B cell (primary cell): Measurements from ENCODE around the gene KIAA1217. TPM values are rescaled to one million over a fixed set of nuclear protein-coding genes. Genes with fewer than 3 reads are reported as not detected.

Experiments used
- ATAC-seq: fragments of 200-7000 bp; cut with Tn5 transposase; one replicate; pipeline ENCODE4 v1.10.0; 2021; ENCODE audit warnings: low read depth, mild to moderate bottlenecking, moderate number of reproducible peaks, moderate library complexity
- CTCF ChIA-PET: fragments of 350-600 bp; sonication (Branson Sonifier 250); formaldehyde crosslinking; loops from one replicate; lab custom pipeline; 2021; ENCODE audit warnings: antibody characterized with exemption, inconsistent platforms; lab: Charles Lee
- POLR2A ChIA-PET: fragments of 350-600 bp; sonication (Branson Sonifier 250); formaldehyde crosslinking; loops from one replicate; lab custom pipeline; 2021; ENCODE audit warnings: antibody characterized with exemption; lab: Charles Lee
- DNase-seq: peaks from one replicate; pipeline ENCODE4 v3.0.0; 2013
- H2AFZ ChIP-seq: 2 replicates; pipeline ENCODE4 v1.6.1; 2012; ENCODE audit warnings: mild to moderate bottlenecking, low read depth, low read length; ENCODE audit not compliant: insufficient read depth, poor library complexity, severe bottlenecking
- H3K27ac ChIP-seq, 2 donors: 1 replicate in 1 of 2; 2 replicates in 1 of 2; pipeline ENCODE4 v1.5.1; 2012 to 2013; ENCODE audit warnings: low read length in 2 of 2, mild to moderate bottlenecking in 2 of 2, moderate library complexity in 1 of 2
- H3K27me3 ChIP-seq, 4 experiments: fragments of 200-600 bp in 1 of 4; sonication (generic) in 1 of 4; replicated peaks in 1 of 4; 1 replicate in 2 of 4; 2 replicates in 2 of 4; pipeline versions ENCODE4 v1.6.1 to v1.7.0; 2013 to 2016; ENCODE audit warnings: low read length in 3 of 4, mild to moderate bottlenecking in 2 of 4, mixed read lengths in 1 of 4, moderate library complexity in 1 of 4; ENCODE audit not compliant: insufficient read depth in 4 of 4, control insufficient read depth in 3 of 4; ENCODE audit errors: control extremely low read depth in 1 of 4
- H3K36me3 ChIP-seq, 2 experiments: replicated peaks in 1 of 2; 1 replicate in 1 of 2; 2 replicates in 1 of 2; pipeline versions ENCODE4 v1.6.1 to v1.7.1; 2013; ENCODE audit warnings: low read length in 1 of 2; ENCODE audit not compliant: insufficient read depth in 2 of 2, control insufficient read depth in 1 of 2; ENCODE audit errors: control extremely low read depth in 1 of 2, extremely low read depth in 1 of 2
- H3K4me1 ChIP-seq, 2 donors: fragments of 200-600 bp in 1 of 2; sonication (generic) in 1 of 2; 1 replicate in 1 of 2; 2 replicates in 1 of 2; pipeline versions ENCODE4 v1.5.1 to v1.6.1; 2013 to 2017; ENCODE audit warnings: low read length in 2 of 2; ENCODE audit not compliant: control insufficient read depth in 2 of 2, insufficient read depth in 2 of 2
- H3K4me2 ChIP-seq: replicated peaks from 2 replicates; pipeline ENCODE3; 2012; ENCODE audit warnings: mild to moderate bottlenecking, low read depth, low read length; ENCODE audit not compliant: poor library complexity, severe bottlenecking
- H3K4me3 ChIP-seq, 5 experiments: fragments of 200-600 bp in 1 of 5; sonication (generic) in 1 of 5; 1 replicate in 3 of 5; 2 replicates in 2 of 5; pipeline versions ENCODE4 v1.5.1 to v1.7.0; 2011 to 2016; ENCODE audit warnings: low read length in 4 of 5, mild to moderate bottlenecking in 4 of 5, low read depth in 2 of 5, control low read depth in 1 of 5, moderate library complexity in 1 of 5; ENCODE audit not compliant: insufficient read depth in 1 of 5; ENCODE audit errors: control extremely low read depth in 1 of 5, extremely low read depth in 1 of 5
- H3K79me2 ChIP-seq: fragments of 200-600 bp; sonication (generic); one replicate; pipeline ENCODE4 v1.6.0; 2016; ENCODE audit warnings: low read length; ENCODE audit not compliant: control insufficient read depth, insufficient read depth
- H3K9ac ChIP-seq: fragments of 200-600 bp; sonication (generic); 2 replicates; pipeline ENCODE4 v1.6.1; 2017; ENCODE audit warnings: mild to moderate bottlenecking, low read length, moderate library complexity
- H3K9me3 ChIP-seq, 3 donors: one replicate each; pipeline versions ENCODE4 v1.6.1 to v1.7.1; 2013; ENCODE audit warnings: low read length in 2 of 3; ENCODE audit not compliant: control insufficient read depth in 2 of 3, insufficient read depth in 1 of 3; ENCODE audit errors: control extremely low read depth in 1 of 3
- H4K20me1 ChIP-seq: 2 replicates; pipeline ENCODE4 v1.6.0; 2012; ENCODE audit warnings: mild to moderate bottlenecking, low read length; ENCODE audit not compliant: insufficient read depth, control insufficient read depth, poor library complexity, severe bottlenecking
- H3K27ac Mint-ChIP-seq: one replicate; pipeline ENCODE4 v1.8.0; 2021; ENCODE audit warnings: mixed read lengths
- H3K27me3 Mint-ChIP-seq: one replicate; pipeline ENCODE4 v1.8.0; 2021; ENCODE audit warnings: mixed read lengths
- H3K4me1 Mint-ChIP-seq: one replicate; pipeline ENCODE4 v1.8.0; 2021; ENCODE audit warnings: mixed read lengths
- H3K4me3 Mint-ChIP-seq: one replicate; pipeline ENCODE4 v1.8.0; 2021; ENCODE audit warnings: mixed read lengths
- H3K9me3 Mint-ChIP-seq: one replicate; pipeline ENCODE4 v1.8.0; 2022; ENCODE audit warnings: mixed read lengths; ENCODE audit not compliant: insufficient read depth
- EZH2 ChIP-seq: IDR thresholded peaks from 2 replicates; pipeline ENCODE4 v1.6.1; 2012; ENCODE audit warnings: borderline replicate concordance, low read depth, mild to moderate bottlenecking, moderate library complexity, low read length; ENCODE audit not compliant: insufficient read depth, poor library complexity, severe bottlenecking
- WGBS: methylation state at CpG from one replicate; pipeline ENCODE4 v1.1.5; 2013; ENCODE audit warnings: missing lambda C conversion rate; ENCODE audit not compliant: insufficient coverage; 5-methylcytosine and 5-hydroxymethylcytosine counted together
- intact Hi-C: fragments of 100-400 bp; cut with micrococcal nuclease; formaldehyde crosslinking; loops from one replicate; pipeline ENCODE4 v1.10.0; 2022
- polyA plus RNA-seq: library from polyadenylated mRNA; depleted of rRNA; stranded (reverse); fragments of >200 nt; gene quantifications from 2 replicates; pipeline ENCODE4 v1.2.3, GENCODE V29; 2012
- total RNA-seq, 2 donors: library from RNA; stranded (reverse); fragments of 120-200 nt in 1 of 2; gene quantifications; 1 replicate in 1 of 2; 2 replicates in 1 of 2; pipeline versions ENCODE4 v1.2.3 to v1.2.4, GENCODE V29; 2013 to 2022
- TF ChIP-seq, protein P1 (sequence below): fragments of 200-600 bp; IDR thresholded peaks from one replicate; pipeline ENCODE4 v1.8.0; 2022; ENCODE audit warnings: antibody characterized with exemption, mild to moderate bottlenecking

KIAA1217 gene
- total and polyA plus RNA-seq, 2 donors (not counting 1 experiment from before 2014, with no cell fraction given): 0.67 TPM; not detected in 1

DNA sequence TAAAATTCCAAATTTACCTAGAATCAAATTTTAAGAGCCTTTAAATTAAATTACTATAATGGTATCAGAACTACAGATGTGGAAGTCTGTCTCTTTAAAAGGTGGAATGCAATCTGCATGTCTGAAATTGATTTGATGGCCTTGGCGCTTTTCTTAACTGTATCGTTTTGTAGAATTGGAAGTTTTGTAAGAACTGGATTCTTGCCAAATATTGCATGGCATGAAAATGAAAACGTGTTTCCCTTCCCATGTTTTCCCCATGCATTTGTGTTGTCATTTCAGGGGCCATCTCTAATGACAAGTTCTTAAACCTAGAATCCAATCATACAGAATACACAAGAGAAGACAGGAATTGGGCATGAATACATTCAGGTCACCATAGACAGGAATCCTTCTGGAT, 162.5 kb downstream of the KIAA1217 start:
- TF ChIP-seq, protein P1, sequence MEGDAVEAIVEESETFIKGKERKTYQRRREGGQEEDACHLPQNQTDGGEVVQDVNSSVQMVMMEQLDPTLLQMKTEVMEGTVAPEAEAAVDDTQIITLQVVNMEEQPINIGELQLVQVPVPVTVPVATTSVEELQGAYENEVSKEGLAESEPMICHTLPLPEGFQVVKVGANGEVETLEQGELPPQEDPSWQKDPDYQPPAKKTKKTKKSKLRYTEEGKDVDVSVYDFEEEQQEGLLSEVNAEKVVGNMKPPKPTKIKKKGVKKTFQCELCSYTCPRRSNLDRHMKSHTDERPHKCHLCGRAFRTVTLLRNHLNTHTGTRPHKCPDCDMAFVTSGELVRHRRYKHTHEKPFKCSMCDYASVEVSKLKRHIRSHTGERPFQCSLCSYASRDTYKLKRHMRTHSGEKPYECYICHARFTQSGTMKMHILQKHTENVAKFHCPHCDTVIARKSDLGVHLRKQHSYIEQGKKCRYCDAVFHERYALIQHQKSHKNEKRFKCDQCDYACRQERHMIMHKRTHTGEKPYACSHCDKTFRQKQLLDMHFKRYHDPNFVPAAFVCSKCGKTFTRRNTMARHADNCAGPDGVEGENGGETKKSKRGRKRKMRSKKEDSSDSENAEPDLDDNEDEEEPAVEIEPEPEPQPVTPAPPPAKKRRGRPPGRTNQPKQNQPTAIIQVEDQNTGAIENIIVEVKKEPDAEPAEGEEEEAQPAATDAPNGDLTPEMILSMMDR: no peak
- TF ChIP-seq EZH2: no peak
- Mint-ChIP-seq H3K27ac (no peak overlapping the region), H3K4me1 (no peaks in the 10 kb centered on the region), H3K27me3 (no peaks in the 10 kb centered on the region), H3K9me3 (no peaks in the 10 kb centered on the region), H3K4me3 (no peak overlapping the region)
- ChIA-PET CTCF (no interaction called here), POLR2A (no interaction called here)
- Histone ChIP-seq H3K27me3 (no peaks in the 10 kb centered on the region), H3K4me2 (no peak overlapping the region), H3K4me1 (no peaks in the 10 kb centered on the region), H3K27ac (no peak overlapping the region), H3K4me3 (no peak overlapping the region), H3K9me3 (no peaks in the 10 kb centered on the region), H3K36me3 (no peaks in the 10 kb centered on the region), H2AFZ (no peak overlapping the region), H3K79me2 (no peaks in the 10 kb centered on the region), H4K20me1 (no peaks in the 10 kb centered on the region), H3K9ac (no peak overlapping the region)
- WGBS: 100% methylated on average over 2 of the region's 3 CpGs
- no peak for DNase-seq
- no peak for ATAC-seq
- intact Hi-C loops: no loop called here

DNA sequence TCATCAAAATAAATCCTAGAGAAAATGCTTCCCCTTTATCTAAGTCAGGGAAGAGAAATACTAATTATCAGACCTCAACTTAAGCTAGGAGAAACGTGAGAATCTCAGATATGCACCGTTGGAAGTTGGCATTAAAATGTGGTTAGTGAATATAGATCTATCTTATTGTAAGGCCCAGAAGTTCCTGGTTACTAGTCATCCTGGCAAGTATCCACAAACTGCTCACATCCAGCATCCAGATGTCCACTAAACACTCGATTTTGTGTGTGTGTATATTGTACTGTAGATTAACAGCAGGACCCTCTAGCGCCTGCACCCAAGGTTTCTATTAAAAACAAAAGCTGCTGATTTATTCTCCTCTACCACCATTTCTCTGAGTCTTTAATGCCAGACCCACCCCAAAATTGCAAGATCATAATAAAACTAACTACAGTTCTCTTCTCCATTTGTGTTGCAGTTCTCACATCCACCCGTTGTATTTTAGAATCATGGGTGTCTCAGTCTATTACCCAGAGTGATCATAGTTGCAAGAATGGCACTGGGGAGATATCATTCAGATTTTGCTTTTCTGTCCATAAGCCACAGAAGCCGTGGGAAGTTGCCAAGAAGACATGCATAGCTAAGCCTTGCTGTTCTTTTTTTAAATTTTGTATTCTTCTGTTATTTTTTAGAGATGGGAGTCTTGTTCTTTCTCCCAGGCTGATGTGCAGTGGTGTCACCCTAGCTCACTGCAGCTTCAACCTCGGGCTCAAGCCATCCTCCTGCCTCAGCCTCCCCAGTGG, 165.4 kb downstream of the KIAA1217 start:
- no peaks in the 10 kb centered on the region for H3K4me1 ChIP-seq
- no peaks in the 10 kb centered on the region for H3K9me3 ChIP-seq
- no peak overlapping the region for H2AFZ ChIP-seq
- H3K36me3 ChIP-seq: no peaks in the 10 kb centered on the region
- TF ChIP-seq EZH2: no peak
- Mint-ChIP-seq H3K27ac (no peak overlapping the region), H3K4me3 (no peak overlapping the region), H3K4me1 (no peaks in the 10 kb centered on the region), H3K9me3 (no peaks in the 10 kb centered on the region), H3K27me3 (no peaks in the 10 kb centered on the region)
- 80% methylated on average over 1 of the region's 7 CpGs for WGBS
- intact Hi-C loops: no loop called here
- H4K20me1 ChIP-seq: no peaks in the 10 kb centered on the region
- no peak overlapping the region for H3K4me3 ChIP-seq
- ChIA-PET POLR2A (no interaction called here), CTCF (no interaction called here)
- H3K27ac ChIP-seq: no peak overlapping the region
- H3K9ac ChIP-seq: no peak overlapping the region
- no peak for DNase-seq
- H3K4me2 ChIP-seq: no peak overlapping the region
- H3K27me3 ChIP-seq: no peaks in the 10 kb centered on the region
- H3K79me2 ChIP-seq: no peaks in the 10 kb centered on the region
- ATAC-seq: no peak
